H1 (cell line): Measurements from ENCODE around the gene RIN3. TPM values are rescaled to one million over a fixed set of nuclear protein-coding genes. Genes with fewer than 3 reads are reported as not detected.
A peak's percentile ranks its signal among the peaks of the same experiment; 100 is the strongest.

Experiments used
- CTCF ChIA-PET: fragments of 300-600 bp; sonication (Branson Sonifier 250); formaldehyde crosslinking; loops from one replicate; lab custom pipeline; 2021; ENCODE audit not compliant: partially characterized antibody; lab: Charles Lee
- POLR2A ChIA-PET: fragments of 300-600 bp; sonication (Branson Sonifier 250); formaldehyde crosslinking; loops from one replicate; lab custom pipeline; 2021; ENCODE audit warnings: inconsistent platforms; ENCODE audit not compliant: partially characterized antibody; lab: Charles Lee
- DNase-seq, 2 experiments: peaks; one replicate each; pipeline versions ENCODE4 v3.0.0 to v3.0.0-alpha.2; 2010 to 2022; ENCODE audit warnings: low spot score in 2 of 2, low read depth in 1 of 2, mixed read lengths in 1 of 2
- FAIRE-seq: peaks from 2 replicates; lab custom pipeline; 2011; peaks lifted over from hg19 to GRCh38; lab: Jason Lieb, UNC
- H2AFZ ChIP-seq: 2 replicates; pipeline ENCODE4 v1.8.1; 2012; ENCODE audit warnings: low read length, inconsistent platforms
- H2AK5ac ChIP-seq: 2 replicates; pipeline ENCODE4 v1.6.1; 2013; ENCODE audit warnings: low read depth, low read length
- H2BK120ac ChIP-seq: replicated peaks from 2 replicates; pipeline ENCODE3; 2013; ENCODE audit warnings: low read depth, low read length, inconsistent platforms
- H2BK12ac ChIP-seq: 2 replicates; pipeline ENCODE4 v1.6.1; 2013; ENCODE audit warnings: low read depth, low read length
- H2BK15ac ChIP-seq: 2 replicates; pipeline ENCODE4 v1.6.1; 2013; ENCODE audit warnings: low read length
- H2BK20ac ChIP-seq: 2 replicates; pipeline ENCODE4 v1.6.1; 2013; ENCODE audit warnings: low read length
- H2BK5ac ChIP-seq: 2 replicates; pipeline ENCODE4 v1.6.1; 2013; ENCODE audit warnings: low read depth, low read length
- H3K14ac ChIP-seq: 2 replicates; pipeline ENCODE4 v1.6.1; 2013; ENCODE audit warnings: inconsistent platforms; ENCODE audit not compliant: insufficient read length
- H3K18ac ChIP-seq: 2 replicates; pipeline ENCODE4 v1.6.1; 2013; ENCODE audit warnings: low read length; ENCODE audit errors: extremely low read depth
- H3K23ac ChIP-seq: 2 replicates; pipeline ENCODE4 v1.6.1; 2013; ENCODE audit warnings: inconsistent platforms; ENCODE audit not compliant: insufficient read length
- H3K23me2 ChIP-seq: 2 replicates; pipeline ENCODE4 v1.6.1; 2013; ENCODE audit warnings: low read depth, low read length
- H3K27ac ChIP-seq: 2 replicates; pipeline ENCODE4 v1.6.1; 2011; ENCODE audit warnings: low read depth, low read length, inconsistent platforms
- H3K27me3 ChIP-seq, 4 experiments: replicated peaks in 1 of 4; 1 replicate in 1 of 4; 2 replicates in 3 of 4; pipeline versions ENCODE4 v1.6.1 to v1.8.1; 2011 to 2013; ENCODE audit warnings: low read length in 3 of 4, mild to moderate bottlenecking in 3 of 4, inconsistent platforms in 2 of 4, mixed read lengths in 2 of 4, moderate library complexity in 1 of 4; ENCODE audit not compliant: control insufficient read depth in 3 of 4, insufficient read depth in 3 of 4; ENCODE audit errors: extremely low read depth in 1 of 4
- H3K36me3 ChIP-seq, 4 experiments: 2 replicates each; pipeline versions ENCODE4 v1.6.1 to v1.8.1; 2011 to 2013; ENCODE audit warnings: mild to moderate bottlenecking in 4 of 4, low read length in 3 of 4, moderate library complexity in 2 of 4, control low read depth in 1 of 4, inconsistent platforms in 1 of 4; ENCODE audit not compliant: insufficient read depth in 4 of 4, control insufficient read depth in 2 of 4
- H3K4ac ChIP-seq: replicated peaks from 2 replicates; pipeline ENCODE3; 2013; ENCODE audit warnings: low read length, low read depth, mixed read lengths, inconsistent platforms; ENCODE audit not compliant: insufficient read length
- H3K4me1 ChIP-seq, 4 experiments: replicated peaks in 1 of 4; 1 replicate in 1 of 4; 2 replicates in 3 of 4; pipeline versions ENCODE4 v1.6.1 to v1.8.1; 2011 to 2013; ENCODE audit warnings: low read length in 3 of 4, inconsistent platforms in 2 of 4, mixed read lengths in 1 of 4; ENCODE audit not compliant: insufficient read depth in 4 of 4, control insufficient read depth in 3 of 4
- H3K4me2 ChIP-seq, 2 experiments: 2 replicates each; pipeline versions ENCODE4 v1.6.1 to v1.8.1; 2011 to 2013; ENCODE audit warnings: low read depth in 2 of 2, low read length in 2 of 2, control low read depth in 1 of 2, inconsistent platforms in 1 of 2, mild to moderate bottlenecking in 1 of 2; ENCODE audit not compliant: insufficient read depth in 1 of 2
- H3K4me3 ChIP-seq, 4 experiments: fragments of 200-600, 300-600 bp in 1 of 4; sonication (generic), shearing (Covaris generic), sonication (Bioruptor Twin) in 1 of 4; 2 replicates each; pipeline versions ENCODE4 v1.5.1 to v1.8.1; 2011 to 2016; ENCODE audit warnings: low read length in 4 of 4, low read depth in 3 of 4, control low read depth in 2 of 4, inconsistent platforms in 2 of 4, mild to moderate bottlenecking in 2 of 4, mixed read lengths in 1 of 4, moderate library complexity in 1 of 4; ENCODE audit not compliant: insufficient read depth in 2 of 4; ENCODE audit errors: extremely low read depth in 1 of 4
- H3K56ac ChIP-seq: replicated peaks from 2 replicates; pipeline ENCODE3; 2013; ENCODE audit warnings: low read depth, mild to moderate bottlenecking, mixed read lengths, low read length, inconsistent platforms; ENCODE audit not compliant: insufficient read length
- H3K79me1 ChIP-seq: 2 replicates; pipeline ENCODE4 v1.6.1; 2013; ENCODE audit warnings: low read depth, low read length, control low read depth
- H3K79me2 ChIP-seq, 2 experiments: 2 replicates each; pipeline versions ENCODE4 v1.6.1 to v1.8.1; 2012 to 2013; ENCODE audit warnings: low read length in 2 of 2, mild to moderate bottlenecking in 2 of 2, inconsistent platforms in 1 of 2; ENCODE audit not compliant: insufficient read depth in 2 of 2, control insufficient read depth in 1 of 2
- H3K9ac ChIP-seq, 4 experiments: replicated peaks in 1 of 4; 1 replicate in 1 of 4; 2 replicates in 3 of 4; pipeline versions ENCODE4 v1.6.1 to v1.8.1; 2011 to 2013; ENCODE audit warnings: low read depth in 3 of 4, low read length in 3 of 4, control low read depth in 2 of 4, mild to moderate bottlenecking in 2 of 4, moderate library complexity in 2 of 4, inconsistent platforms in 1 of 4; ENCODE audit errors: extremely low read depth in 1 of 4
- H3K9me3 ChIP-seq, 2 experiments: 2 replicates each; pipeline versions ENCODE4 v1.6.1 to v1.8.1; 2012 to 2013; ENCODE audit warnings: mild to moderate bottlenecking in 2 of 2, moderate library complexity in 2 of 2, control low read depth in 1 of 2, inconsistent platforms in 1 of 2, low read depth in 1 of 2, low read length in 1 of 2, mixed read lengths in 1 of 2; ENCODE audit not compliant: insufficient read depth in 2 of 2
- H4K20me1 ChIP-seq, 2 experiments: replicated peaks in 1 of 2; 2 replicates each; pipeline versions ENCODE3 to v1.8.1; 2011 to 2013; ENCODE audit warnings: inconsistent platforms in 2 of 2, low read length in 2 of 2, mild to moderate bottlenecking in 1 of 2; ENCODE audit not compliant: insufficient read depth in 2 of 2, control insufficient read depth in 1 of 2
- H4K5ac ChIP-seq: 2 replicates; pipeline ENCODE4 v1.6.1; 2013; ENCODE audit warnings: low read length, low read depth, mixed read lengths, inconsistent platforms; ENCODE audit not compliant: insufficient read length
- H4K8ac ChIP-seq: 2 replicates; pipeline ENCODE4 v1.8.0; 2013; ENCODE audit warnings: mild to moderate bottlenecking, moderate library complexity, low read length, inconsistent platforms; ENCODE audit not compliant: insufficient read depth; ENCODE audit errors: extremely low read depth
- H4K91ac ChIP-seq: replicated peaks from 2 replicates; pipeline ENCODE3; 2013; ENCODE audit warnings: low read length, mixed read lengths, inconsistent platforms; ENCODE audit not compliant: insufficient read length
- CHD1 ChIP-seq: IDR thresholded peaks from 2 replicates; pipeline ENCODE4 v1.6.1; 2012; ENCODE audit warnings: low read depth, low read length, improper control_type of control experiment
- CHD2 ChIP-seq: IDR thresholded peaks from 2 replicates; pipeline ENCODE4 v1.6.1; 2012; ENCODE audit warnings: low read length, improper control_type of control experiment
- JUND ChIP-seq: IDR thresholded peaks from 2 replicates; pipeline ENCODE4 v1.6.1; 2011; ENCODE audit warnings: mild to moderate bottlenecking, improper control_type of control experiment, low read length
- NANOG ChIP-seq: IDR thresholded peaks from 2 replicates; pipeline ENCODE4 v1.6.1; 2011; ENCODE audit warnings: low read length, low read depth, mild to moderate bottlenecking, inconsistent platforms; ENCODE audit not compliant: insufficient read depth, poor library complexity, severe bottlenecking
- NRF1 ChIP-seq: IDR thresholded peaks from 2 replicates; pipeline ENCODE4 v1.6.1; 2011; ENCODE audit warnings: mild to moderate bottlenecking, low read depth, low read length, improper control_type of control experiment
- POLR2A ChIP-seq, 2 experiments: IDR thresholded peaks; 1 replicate in 1 of 2; 2 replicates in 1 of 2; pipeline ENCODE4 v1.6.1; 2011; ENCODE audit warnings: low read depth in 2 of 2, low read length in 2 of 2, mild to moderate bottlenecking in 2 of 2; ENCODE audit errors: control extremely low read depth in 1 of 2
- RXRA ChIP-seq: IDR thresholded peaks from 2 replicates; pipeline ENCODE4 v1.6.1; 2011; ENCODE audit warnings: low read depth, mild to moderate bottlenecking, low read length, moderate library complexity; ENCODE audit not compliant: insufficient read depth
- SIX5 ChIP-seq: IDR thresholded peaks from 2 replicates; pipeline ENCODE4 v1.6.1; 2011; ENCODE audit warnings: mild to moderate bottlenecking, low read depth, low read length
- SP1 ChIP-seq: IDR thresholded peaks from 2 replicates; pipeline ENCODE4 v1.6.1; 2011; ENCODE audit warnings: low read depth, low read length
- SP2 ChIP-seq: IDR thresholded peaks from 2 replicates; pipeline ENCODE4 v1.6.1; 2012; ENCODE audit warnings: mild to moderate bottlenecking, low read length, inconsistent platforms
- SRF ChIP-seq: IDR thresholded peaks from 2 replicates; pipeline ENCODE4 v1.6.1; 2011; ENCODE audit warnings: mild to moderate bottlenecking, low read depth, low read length, moderate library complexity
- TAF7 ChIP-seq: optimal IDR thresholded peaks from 2 replicates; pipeline ENCODE3; 2011; ENCODE audit warnings: low read depth, mild to moderate bottlenecking, inconsistent platforms, low read length, moderate library complexity, borderline replicate concordance
- ZNF274 ChIP-seq: IDR thresholded peaks from 2 replicates; pipeline ENCODE4 v1.7.0; 2012; ENCODE audit warnings: low read length, borderline replicate concordance; ENCODE audit errors: extremely low read depth
- WGBS, 2 experiments: shearing (Covaris generic) in 1 of 2; methylation state at CpG; one replicate each; pipeline versions ENCODE4 v1.1.6 to v1.1.7; 2013 to 2015; ENCODE audit warnings: low lambda C conversion rate in 2 of 2, mixed read lengths in 2 of 2, inconsistent platforms in 1 of 2, low coverage in 1 of 2, missing lambda C conversion rate in 1 of 2; ENCODE audit not compliant: insufficient replicate concordance in 2 of 2, insufficient coverage in 1 of 2, insufficient read length in 1 of 2; ENCODE audit errors: extremely low coverage in 1 of 2, missing lambda C conversion rate in 1 of 2; 5-methylcytosine and 5-hydroxymethylcytosine counted together
- polyA plus RNA-seq, 7 experiments: library from polyadenylated mRNA; depleted of rRNA in 3 of 7; stranded (reverse) in 5 of 7; unstranded in 2 of 7; fragments of >200 nt in 5 of 7; fragments of 200-250 nt in 2 of 7; gene quantifications; 1 replicate in 5 of 7; 2 replicates in 1 of 7; 4 replicates in 1 of 7; pipeline versions ENCODE4 v1.2.1 to v1.2.3, GENCODE V29; 2011 to 2013; ENCODE audit warnings: missing spikeins in 2 of 7, mixed read lengths in 2 of 7
- total RNA-seq: library from RNA; stranded (reverse); fragmentation: NEBNext Ultra II Directional; extraction: Animal tissue kit (Norgen Biotek cat#: 25700); gene quantifications from 2 replicates; pipeline ENCODE4 v1.2.1, GENCODE V29; 2021
- TF ChIP-seq, protein P1 (sequence below): IDR thresholded peaks from 2 replicates; pipeline ENCODE4 v1.6.1; 2012; ENCODE audit warnings: low read length, inconsistent platforms

RIN3 gene
- total and polyA plus RNA-seq, 2 of the 8 experiments (the other 6 are each of a cell fraction or from before 2014, with no cell fraction given): 0.59 to 1.5 TPM

DNA sequence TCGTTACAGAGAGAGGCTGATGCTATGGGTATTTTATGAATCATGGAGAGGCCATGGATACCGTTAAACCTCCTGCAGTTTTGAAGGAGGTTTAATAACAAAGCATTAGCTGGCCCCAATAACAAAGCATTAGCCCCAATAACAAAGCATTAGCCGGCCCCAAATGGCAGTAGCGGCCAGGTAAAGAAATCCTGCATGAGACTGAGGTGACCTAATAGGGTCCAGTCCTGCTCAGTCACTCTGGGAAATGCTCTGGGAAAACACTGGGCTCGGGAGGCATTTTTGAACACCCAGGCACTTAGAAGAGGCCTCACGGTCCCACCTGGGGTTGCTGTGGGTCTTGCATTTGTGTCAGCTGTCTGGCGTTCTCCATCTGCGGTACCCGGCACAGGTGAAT lies 776 bp upstream of the RIN3 start:
- H3K4me2 ChIP-seq: peak overlapping the region; percentile 74 to 98; a peak in 3 of 4 replicates
- H4K91ac ChIP-seq: no peak overlapping the region
- H3K4ac ChIP-seq: peak overlapping the region; percentile 23
- no peaks in the 10 kb centered on the region for H3K79me1 ChIP-seq
- no peak overlapping the region for H2BK5ac ChIP-seq
- 81% methylated on average over 9 of the region's 9 CpGs; no CpG with 5 or more reads in 1 of the 2 experiments for WGBS, 2 experiments
- peaks cover 12 to 43% (median 28%) of the 10 kb centered on the region in 4 experiments for H3K27me3 ChIP-seq
- H3K56ac ChIP-seq: no peak overlapping the region
- no peaks in the 10 kb centered on the region for H3K36me3 ChIP-seq
- H3K23me2 ChIP-seq: peaks cover 14% of the 10 kb centered on the region; the same call in 1 of the 2 replicates
- POLR2A ChIA-PET: no interaction called here
- H3K23ac ChIP-seq: no peak overlapping the region
- no peak overlapping the region for H3K9ac ChIP-seq
- H3K18ac ChIP-seq: no peak overlapping the region
- H3K9me3 ChIP-seq: no peaks in the 10 kb centered on the region
- H2AFZ ChIP-seq: no peak overlapping the region
- H4K20me1 ChIP-seq: no peaks in the 10 kb centered on the region
- H2BK20ac ChIP-seq: 0 out of 2 replicates have a peak overlapping the region, but pooled peaks have one; percentile 61
- CTCF ChIA-PET: interaction anchor here (1.7 kb wide), 1 partner anchor 20 kb away, joined by 5 read pairs; no protein-coding TSS in a partner anchor
- no peak overlapping the region for H2BK120ac ChIP-seq
- no peak overlapping the region for H4K5ac ChIP-seq
- H2BK12ac ChIP-seq: no peak overlapping the region
- H2AK5ac ChIP-seq: no peak overlapping the region
- H3K14ac ChIP-seq: no peak overlapping the region
- DNase-seq (no peak), FAIRE-seq (no peak)
- H4K8ac ChIP-seq: no peak overlapping the region
- H3K79me2 ChIP-seq: no peaks in the 10 kb centered on the region
- no peak overlapping the region for H3K27ac ChIP-seq
- H3K4me1 ChIP-seq: 0 out of 7 replicates have a peak, but pooled peaks cover 0 to 5% (median under 1%) of the 10 kb centered on the region in 4 experiments
- peak overlapping the region; percentile 48 to 77 (median 70); a peak in 6 of 8 replicates for H3K4me3 ChIP-seq
- H2BK15ac ChIP-seq: peak overlapping the region; percentile 46; the same call in 1 of the 2 replicates
- TF ChIP-seq RXRA: no peak
- no peak for TF ChIP-seq NANOG
- no peak for TF ChIP-seq ZNF274
- no peak for TF ChIP-seq JUND
- TF ChIP-seq SRF: no peak
- TF ChIP-seq, protein P1, sequence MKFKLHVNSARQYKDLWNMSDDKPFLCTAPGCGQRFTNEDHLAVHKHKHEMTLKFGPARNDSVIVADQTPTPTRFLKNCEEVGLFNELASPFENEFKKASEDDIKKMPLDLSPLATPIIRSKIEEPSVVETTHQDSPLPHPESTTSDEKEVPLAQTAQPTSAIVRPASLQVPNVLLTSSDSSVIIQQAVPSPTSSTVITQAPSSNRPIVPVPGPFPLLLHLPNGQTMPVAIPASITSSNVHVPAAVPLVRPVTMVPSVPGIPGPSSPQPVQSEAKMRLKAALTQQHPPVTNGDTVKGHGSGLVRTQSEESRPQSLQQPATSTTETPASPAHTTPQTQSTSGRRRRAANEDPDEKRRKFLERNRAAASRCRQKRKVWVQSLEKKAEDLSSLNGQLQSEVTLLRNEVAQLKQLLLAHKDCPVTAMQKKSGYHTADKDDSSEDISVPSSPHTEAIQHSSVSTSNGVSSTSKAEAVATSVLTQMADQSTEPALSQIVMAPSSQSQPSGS: no peak
- TF ChIP-seq SIX5: no peak
- no peak for TF ChIP-seq CHD1
- TF ChIP-seq TAF7: no peak
- TF ChIP-seq POLR2A (IDR thresholded peaks at IDR 0.05; ENCODE audit: control extremely low read depth in 1 of 2, low read depth in 2 of 2, low read length in 2 of 2): no peak
- no peak for TF ChIP-seq CHD2
- TF ChIP-seq SP1: no peak
- no peak for TF ChIP-seq NRF1
- TF ChIP-seq SP2: no peak
